ENCODE measurements around the gene MPL. TPM values are rescaled to one million over a fixed set of nuclear protein-coding genes. Genes with fewer than 3 reads are reported as not detected.
"Not testable (repeated sequence)": the region's sequence is repeated elsewhere in the genome, so short reads cannot be mapped to it uniquely, and the experiment has no call there.

MPL gene
- total and polyA plus RNA-seq, 3 experiments from 2014 or later: not detected

- H3K4me1 Mint-ChIP-seq: peaks cover 37 to 49% (median 44%) of the 10 kb centered on the region in 3 donors
- Histone ChIP-seq H3K9me3 (ENCODE audit: low read length) (no peaks in the 10 kb centered on the region), H3K27ac (ENCODE audit: low read depth, low read length) (peak overlapping the region; percentile 72), H3K36me3 (ENCODE audit: insufficient read depth, low read length) (peaks cover 27% of the 10 kb centered on the region), H3K4me1 (ENCODE audit: insufficient read depth, low read length) (peaks cover 20% of the 10 kb centered on the region), H3K27me3 (ENCODE audit: insufficient read depth, low read length, poor library complexity, severe bottlenecking) (no peaks in the 10 kb centered on the region), H3K4me3 (ENCODE audit: low read length) (peak overlapping the region; percentile 83)
- H3K9me3 Mint-ChIP-seq: no peaks in the 10 kb centered on the region
- ChIA-PET POLR2A (interaction anchor here (1.2 to 2.2 kb wide), 3 partner anchors 8 to 22 kb away, joined by 3 to 11 read pairs (median 3); partner anchors contain the start of gene CDC20), CTCF (no interaction called here)
- H3K36me3 Mint-ChIP-seq: peaks cover 0 to 50% (median 16%) of the 10 kb centered on the region in 3 donors
- H3K27ac Mint-ChIP-seq: peak overlapping the region; percentile 88 to 96 (median 92)
- no peak for DNase-seq
- H3K27me3 Mint-ChIP-seq: no peaks in the 10 kb centered on the region
- H3K4me3 Mint-ChIP-seq: peak overlapping the region; percentile 87 to 94 (median 89)
These were observed 29.0 kb downstream of the MPL start for GRCh38 chr1:43366601-43367025.

GRCh38 chr1:43367026-43367903, 29.6 kb downstream of the MPL start:
- ChIA-PET POLR2A (interaction anchor here (0.6 to 2.2 kb wide), 6 partner anchors 8 to 23 kb away, joined by 3 to 11 read pairs (median 4); partner anchors contain the start of gene CDC20), CTCF (interaction anchor here (1.3 to 1.4 kb wide), 5 partner anchors 9 to 139 kb away, joined by 3 to 10 read pairs (median 4); partner anchors contain the start of genes CDC20, MED8 and SZT2)
- Histone ChIP-seq H3K4me1 (ENCODE audit: insufficient read depth, low read length) (peaks cover 20% of the 10 kb centered on the region), H3K9me3 (ENCODE audit: low read length) (no peaks in the 10 kb centered on the region), H3K27ac (ENCODE audit: low read depth, low read length) (peak overlapping the region; percentile 72), H3K4me3 (ENCODE audit: low read length) (peak overlapping the region; percentile 83), H3K27me3 (ENCODE audit: insufficient read depth, low read length, poor library complexity, severe bottlenecking) (no peaks in the 10 kb centered on the region), H3K36me3 (ENCODE audit: insufficient read depth, low read length) (peaks cover 24% of the 10 kb centered on the region)
- Mint-ChIP-seq H3K4me3 (peak overlapping the region; percentile 87 to 94 (median 89)), H3K4me1 (peaks cover 37 to 49% (median 44%) of the 10 kb centered on the region in 3 donors), H3K9me3 (no peaks in the 10 kb centered on the region), H3K27ac (peak overlapping the region; percentile 88 to 96 (median 92)), H3K27me3 (no peaks in the 10 kb centered on the region), H3K36me3 (peaks cover 0 to 44% (median 13%) of the 10 kb centered on the region in 3 donors)
- DNase-seq: peak in 3 of 5 donors; percentile 35 to 62 (median 39)

DNA sequence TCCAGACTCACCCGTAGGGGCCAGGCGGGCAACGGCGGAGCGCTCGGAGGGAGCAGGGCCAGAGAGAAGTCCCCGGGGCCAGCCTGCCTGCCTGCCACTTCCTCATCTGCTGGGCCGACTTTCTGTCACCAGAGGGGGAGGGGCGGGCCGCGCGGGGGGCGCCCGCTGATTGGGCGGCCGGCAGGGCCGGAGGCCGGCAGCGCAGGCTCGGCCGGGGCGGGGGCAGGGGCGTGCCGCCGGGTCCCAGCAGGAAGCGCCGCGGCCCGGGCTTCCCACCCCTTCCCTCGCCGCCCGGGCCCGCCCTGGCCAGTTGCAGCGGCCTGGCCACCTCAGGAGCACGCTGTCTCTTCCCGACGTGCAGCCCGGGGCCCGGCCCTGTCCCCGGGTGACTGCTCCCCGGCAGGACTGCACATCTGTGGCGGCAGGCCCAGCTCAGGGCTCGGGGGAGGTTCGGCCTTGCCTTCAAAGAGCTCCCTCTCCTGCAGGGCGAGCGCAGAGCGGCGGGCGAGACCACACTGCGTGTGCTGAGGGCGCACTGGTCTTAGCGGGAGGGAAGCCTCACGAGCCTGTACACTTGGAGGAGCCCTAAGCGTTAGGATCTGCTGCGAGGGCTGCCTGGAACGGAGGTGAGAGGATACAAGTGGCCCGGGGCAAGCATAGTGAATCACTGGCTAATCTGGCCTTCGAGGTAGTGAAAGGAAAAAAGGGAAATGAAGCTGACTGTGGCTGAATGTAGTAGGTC, 30.5 kb downstream of the MPL start, which contains the start of gene ELOVL1:
Gene ELOVL1 (minus strand): TSS at position 108 of the 742 bp plus-strand sequence. CDS start 2,402 bp downstream, outside the sequence.
- H3K4me3 ChIP-seq (ENCODE audit: low read length): peak within 1 kb of the TSS; percentile 83
- peak; percentile 68 to 86 (median 82) for DNase-seq
- H3K27ac ChIP-seq (ENCODE audit: low read depth, low read length): peak within 1 kb of the TSS; percentile 72
- CTCF ChIA-PET: interaction anchor here (0.9 to 1.4 kb wide), 6 partner anchors 10 to 139 kb away, joined by 3 to 10 read pairs (median 4); partner anchors contain the start of genes CDC20, MED8 and SZT2
- H3K36me3 ChIP-seq (ENCODE audit: insufficient read depth, low read length): peaks cover 24% of the 10 kb centered on the region
- Mint-ChIP-seq H3K36me3 (peaks cover 0 to 36% (median 11%) of the 10 kb centered on the region in 3 donors), H3K9me3 (no peaks in the 10 kb centered on the region), H3K27me3 (no peaks in the 10 kb centered on the region), H3K4me1 (peaks cover 37 to 49% (median 44%) of the 10 kb centered on the region in 3 donors), H3K4me3 (peak within 1 kb of the TSS; percentile 88 to 94 (median 91)), H3K27ac (peak within 1 kb of the TSS; percentile 88 to 96 (median 94))
- H3K4me1 ChIP-seq (ENCODE audit: insufficient read depth, low read length): peaks cover 20% of the 10 kb centered on the region
- no peaks in the 10 kb centered on the region for H3K27me3 ChIP-seq (ENCODE audit: insufficient read depth, low read length, poor library complexity, severe bottlenecking)
- H3K9me3 ChIP-seq (ENCODE audit: low read length): no peaks in the 10 kb centered on the region
- POLR2A ChIA-PET: interaction anchor here (0.7 to 2.2 kb wide), 3 partner anchors 9 to 22 kb away, joined by 3 to 11 read pairs (median 8); partner anchors contain the start of gene CDC20

DNA sequence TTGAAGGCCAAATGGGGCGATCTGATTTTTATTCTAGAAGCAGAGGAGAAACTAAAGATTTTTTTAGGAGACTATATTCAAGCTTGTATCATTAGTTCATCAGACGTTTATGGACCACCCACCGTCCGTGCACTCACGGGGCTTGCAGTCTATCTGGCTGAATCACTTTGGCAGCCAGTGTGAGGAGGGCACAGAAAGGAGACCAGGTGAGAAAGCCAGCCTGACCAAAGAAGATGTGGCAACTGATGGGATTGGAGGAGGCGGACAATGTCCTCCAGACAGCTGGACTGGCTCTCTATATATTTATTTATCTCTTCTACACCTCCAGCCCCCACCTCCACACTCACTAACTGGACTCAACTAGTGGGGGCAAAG, 31.0 kb downstream of the MPL start:
- Histone ChIP-seq H3K27me3 (ENCODE audit: insufficient read depth, low read length, poor library complexity, severe bottlenecking) (no peaks in the 10 kb centered on the region), H3K4me1 (ENCODE audit: insufficient read depth, low read length) (peaks cover 20% of the 10 kb centered on the region), H3K9me3 (ENCODE audit: low read length) (no peaks in the 10 kb centered on the region), H3K36me3 (ENCODE audit: insufficient read depth, low read length) (peaks cover 19% of the 10 kb centered on the region), H3K27ac (ENCODE audit: low read depth, low read length) (peak overlapping the region; percentile 67), H3K4me3 (ENCODE audit: low read length) (peak overlapping the region; percentile 76)
- no peak for DNase-seq
- Mint-ChIP-seq H3K4me3 (peak overlapping the region; percentile 86 to 91 (median 89)), H3K27ac (peak overlapping the region; percentile 39 to 96 (median 92)), H3K27me3 (no peaks in the 10 kb centered on the region), H3K9me3 (no peaks in the 10 kb centered on the region), H3K4me1 (peaks cover 37 to 49% (median 44%) of the 10 kb centered on the region in 3 donors), H3K36me3 (peaks cover 0 to 31% (median 10%) of the 10 kb centered on the region in 3 donors)
- POLR2A ChIA-PET: interaction anchor here (0.7 to 2.2 kb wide), 3 partner anchors 10 to 281 kb away, joined by 3 to 11 read pairs (median 8); partner anchors contain the start of gene CDC20
- CTCF ChIA-PET: interaction anchor here (0.9 to 1.4 kb wide), 5 partner anchors 10 to 140 kb away, joined by 3 to 10 read pairs (median 4); partner anchors contain the start of genes CDC20, MED8 and SZT2

- not testable (repeated sequence) for H3K9me3 ChIP-seq (ENCODE audit: low read length); H3K27me3 ChIP-seq (ENCODE audit: insufficient read depth, low read length, poor library complexity, severe bottlenecking); H3K36me3 ChIP-seq (ENCODE audit: insufficient read depth, low read length); H3K27ac Mint-ChIP-seq; H3K4me3 ChIP-seq (ENCODE audit: low read length); H3K9me3 Mint-ChIP-seq; H3K27me3 Mint-ChIP-seq; H3K27ac ChIP-seq (ENCODE audit: low read depth, low read length); DNase-seq
- H3K4me3 Mint-ChIP-seq: peak overlapping the region in 1 of 7 donors; percentile 64
- H3K4me1 Mint-ChIP-seq: peaks cover 34 to 49% (median 44%) of the 10 kb centered on the region in 3 donors
- peaks cover 20% of the 10 kb centered on the region for H3K4me1 ChIP-seq (ENCODE audit: insufficient read depth, low read length)
- H3K36me3 Mint-ChIP-seq: peaks cover 0 to 19% (median 6%) of the 10 kb centered on the region in 3 donors
- ChIA-PET POLR2A (interaction anchor here (0.9 kb wide), 1 partner anchor 337 kb away, joined by 3 read pairs; the partner anchor contains the start of gene ST3GAL3), CTCF (interaction anchor here (1.2 kb wide), 1 partner anchor 12 kb away, joined by 3 read pairs; no protein-coding TSS in a partner anchor)
These were observed 32.2 kb downstream of the MPL start for GRCh38 chr1:43369779-43370178.

DNA sequence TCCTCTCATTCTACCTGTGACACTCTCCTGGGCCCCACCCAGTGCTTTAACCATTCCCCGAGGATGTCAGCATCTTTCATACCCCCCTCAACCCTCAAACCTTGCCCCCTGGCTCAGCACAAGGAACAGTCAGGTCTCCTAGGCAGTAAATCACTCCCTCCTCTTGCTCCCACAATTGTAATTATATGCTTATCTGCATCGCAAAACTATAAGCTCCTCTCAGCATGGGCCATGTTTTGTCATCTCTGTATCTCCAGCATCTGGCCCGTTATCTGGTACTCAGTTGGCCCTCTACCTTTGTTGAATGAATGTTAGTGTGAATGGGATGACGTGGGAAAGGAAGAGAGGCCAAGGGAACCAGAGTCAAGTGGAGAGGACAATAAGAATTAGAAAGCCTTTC, 32.9 kb downstream of the MPL start:
- H3K4me1 Mint-ChIP-seq: peaks cover 28 to 42% (median 37%) of the 10 kb centered on the region in 3 donors
- ChIA-PET POLR2A (interaction anchor here (0.9 kb wide), 1 partner anchor 337 kb away, joined by 3 read pairs; the partner anchor contains the start of gene ST3GAL3), CTCF (interaction anchor here (1.2 kb wide), 1 partner anchor 12 kb away, joined by 3 read pairs; no protein-coding TSS in a partner anchor)
- H3K27ac ChIP-seq (ENCODE audit: low read depth, low read length): no peak overlapping the region
- no peaks in the 10 kb centered on the region for H3K9me3 Mint-ChIP-seq
- no peaks in the 10 kb centered on the region for H3K27me3 Mint-ChIP-seq
- H3K4me3 Mint-ChIP-seq: peak overlapping the region in 4 of 7 donors; percentile 59 to 80 (median 70)
- no peaks in the 10 kb centered on the region for H3K27me3 ChIP-seq (ENCODE audit: insufficient read depth, low read length, poor library complexity, severe bottlenecking)
- H3K27ac Mint-ChIP-seq: peak overlapping the region in 5 of 8 donors; percentile 35 to 90 (median 69)
- DNase-seq: no peak
- H3K9me3 ChIP-seq (ENCODE audit: low read length): no peaks in the 10 kb centered on the region
- peaks cover 0 to 12% (median under 1%) of the 10 kb centered on the region in 3 donors for H3K36me3 Mint-ChIP-seq
- H3K4me3 ChIP-seq (ENCODE audit: low read length): no peak overlapping the region
- peaks cover 20% of the 10 kb centered on the region for H3K4me1 ChIP-seq (ENCODE audit: insufficient read depth, low read length)
- no peaks in the 10 kb centered on the region for H3K36me3 ChIP-seq (ENCODE audit: insufficient read depth, low read length)

GRCh38 chr1:43372172-43372571, 34.6 kb downstream of the MPL start:
- ChIA-PET POLR2A (no interaction called here), CTCF (no interaction called here)

More at GRCh38 chr1:43372172-43372571, 34.6 kb downstream of the MPL start:
- Mint-ChIP-seq H3K9me3 (no peaks in the 10 kb centered on the region), H3K27ac (no peak overlapping the region), H3K36me3 (peaks cover 0 to 5% (median 0%) of the 10 kb centered on the region in 3 donors), H3K27me3 (no peaks in the 10 kb centered on the region), H3K4me3 (no peak overlapping the region), H3K4me1 (peaks cover 17 to 34% (median 26%) of the 10 kb centered on the region in 3 donors)
- no peaks in the 10 kb centered on the region for H3K9me3 ChIP-seq (ENCODE audit: low read length)
- H3K4me1 ChIP-seq (ENCODE audit: insufficient read depth, low read length): peaks cover 7% of the 10 kb centered on the region
- no peaks in the 10 kb centered on the region for H3K27me3 ChIP-seq (ENCODE audit: insufficient read depth, low read length, poor library complexity, severe bottlenecking)
- DNase-seq: no peak
- H3K27ac ChIP-seq (ENCODE audit: low read depth, low read length): no peak overlapping the region
- no peaks in the 10 kb centered on the region for H3K36me3 ChIP-seq (ENCODE audit: insufficient read depth, low read length)
- no peak overlapping the region for H3K4me3 ChIP-seq (ENCODE audit: low read length)
